Endodermal cell (in vitro differentiated cells): ENCODE results near the gene ARNT2. TPM values are rescaled to one million over a fixed set of nuclear protein-coding genes. Genes with fewer than 3 reads are reported as not detected.

Experiments
- DNase-seq: peaks from one replicate; pipeline ENCODE4 v3.0.0-alpha.2; 2017
- H3K27ac ChIP-seq: 2 replicates; pipeline ENCODE4 v1.5.1; 2013; ENCODE audit warnings: mild to moderate bottlenecking, low read depth, low read length, moderate library complexity
- H3K27me3 ChIP-seq: 2 replicates; pipeline ENCODE4 v1.6.1; 2013; ENCODE audit warnings: mild to moderate bottlenecking, low read length, moderate library complexity; ENCODE audit not compliant: insufficient read depth, control insufficient read depth, poor library complexity, severe bottlenecking
- H3K36me3 ChIP-seq: 2 replicates; pipeline ENCODE4 v1.7.0; 2013; ENCODE audit warnings: mild to moderate bottlenecking, low read length, moderate library complexity; ENCODE audit not compliant: control insufficient read depth, insufficient read depth
- H3K4me1 ChIP-seq: one replicate; pipeline ENCODE4 v1.7.0; 2013; ENCODE audit warnings: low read length; ENCODE audit not compliant: control insufficient read depth, insufficient read depth
- H3K4me3 ChIP-seq: 2 replicates; pipeline ENCODE4 v1.5.1; 2013; ENCODE audit warnings: mild to moderate bottlenecking, low read length, moderate library complexity
- H3K9ac ChIP-seq: 2 replicates; pipeline ENCODE4 v1.6.1; 2013; ENCODE audit warnings: mild to moderate bottlenecking, low read length, moderate library complexity; ENCODE audit not compliant: poor library complexity, severe bottlenecking; ENCODE audit errors: extremely low read depth
- H3K9me3 ChIP-seq: 2 replicates; pipeline ENCODE4 v1.6.1; 2013; ENCODE audit warnings: mild to moderate bottlenecking, low read length, moderate library complexity; ENCODE audit not compliant: control insufficient read depth
- H3K27ac Mint-ChIP-seq: 2 replicates; pipeline ENCODE4 v1.8.0; 2020; ENCODE audit warnings: mixed read lengths
- H3K27me3 Mint-ChIP-seq: 2 replicates; pipeline ENCODE4 v1.8.0; 2021; ENCODE audit warnings: mild to moderate bottlenecking, mixed read lengths; ENCODE audit not compliant: insufficient read depth
- H3K36me3 Mint-ChIP-seq: 2 replicates; pipeline ENCODE4 v1.8.0; 2020; ENCODE audit warnings: low read depth, mixed read lengths
- H3K4me1 Mint-ChIP-seq: 2 replicates; pipeline ENCODE4 v1.8.0; 2020; ENCODE audit warnings: mixed read lengths
- H3K4me3 Mint-ChIP-seq: 2 replicates; pipeline ENCODE4 v1.8.0; 2020; ENCODE audit warnings: mild to moderate bottlenecking, moderate library complexity, mixed read lengths
- H3K9me3 Mint-ChIP-seq: 2 replicates; pipeline ENCODE4 v1.8.0; 2020; ENCODE audit warnings: mild to moderate bottlenecking, mixed read lengths
- WGBS, 2 experiments: methylation state at CpG; one replicate each; pipeline versions ENCODE4 v1.1.5 to v1.1.7; 2013; ENCODE audit warnings: missing lambda C conversion rate in 2 of 2, mixed read lengths in 1 of 2; ENCODE audit not compliant: insufficient coverage in 1 of 2, insufficient read length in 1 of 2; 5-methylcytosine and 5-hydroxymethylcytosine counted together
- total RNA-seq, 2 donors: library from RNA; stranded (reverse); fragmentation: NEBNext Ultra II Directional in 1 of 2; extraction: Animal tissue kit (Norgen Biotek cat#: 25700) in 1 of 2; gene quantifications; 2 replicates in 1 of 2; 3 replicates in 1 of 2; pipeline ENCODE4 v1.2.1, GENCODE V29; 2021
- TF ChIP-seq, protein P1 (sequence below): fragments of 200-600 bp; sonication (generic); conservative IDR thresholded peaks from 2 replicates; pipeline ENCODE4 v1.5.0; 2021; ENCODE audit warnings: antibody characterized with exemption, mild to moderate bottlenecking

The ARNT2 gene
- total RNA-seq, 2 donors from 2014 or later = 8.0 to 15.9 TPM

DNA sequence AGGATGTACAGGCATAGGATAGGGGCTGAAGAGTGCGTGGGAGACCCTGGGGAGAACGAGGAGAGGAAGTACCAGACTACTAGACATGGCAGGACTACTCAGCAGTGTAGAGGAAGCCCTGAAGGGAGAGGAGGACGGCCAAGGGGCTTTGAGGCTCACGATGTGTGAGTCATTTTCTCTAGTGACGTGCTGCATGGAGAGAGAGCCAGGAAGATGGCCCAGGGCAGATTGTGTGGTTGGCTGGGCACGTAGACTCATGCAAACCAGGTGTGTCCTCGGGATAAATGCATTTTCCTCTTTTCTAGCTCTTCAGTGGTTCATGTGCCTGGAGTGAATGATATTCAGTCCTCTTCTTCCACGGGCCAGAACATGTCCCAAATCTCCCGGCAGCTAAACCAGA lies 175.9 kb downstream of the ARNT2 start:
- Mint-ChIP-seq H3K4me1 (peaks cover 16% of the 10 kb centered on the region), H3K9me3 (no peaks in the 10 kb centered on the region), H3K4me3 (no peak overlapping the region), H3K36me3 (peaks cover 4% of the 10 kb centered on the region), H3K27ac (no peak overlapping the region), H3K27me3 (no peaks in the 10 kb centered on the region)
- Histone ChIP-seq H3K36me3 (no peaks in the 10 kb centered on the region), H3K27me3 (no peaks in the 10 kb centered on the region), H3K9ac (no peak overlapping the region), H3K4me3 (no peak overlapping the region), H3K9me3 (no peaks in the 10 kb centered on the region), H3K27ac (no peak overlapping the region), H3K4me1 (peaks cover 6% of the 10 kb centered on the region)
- 93% methylated on average over 9 of the region's 9 CpGs for WGBS, 2 experiments
- TF ChIP-seq, protein P1, sequence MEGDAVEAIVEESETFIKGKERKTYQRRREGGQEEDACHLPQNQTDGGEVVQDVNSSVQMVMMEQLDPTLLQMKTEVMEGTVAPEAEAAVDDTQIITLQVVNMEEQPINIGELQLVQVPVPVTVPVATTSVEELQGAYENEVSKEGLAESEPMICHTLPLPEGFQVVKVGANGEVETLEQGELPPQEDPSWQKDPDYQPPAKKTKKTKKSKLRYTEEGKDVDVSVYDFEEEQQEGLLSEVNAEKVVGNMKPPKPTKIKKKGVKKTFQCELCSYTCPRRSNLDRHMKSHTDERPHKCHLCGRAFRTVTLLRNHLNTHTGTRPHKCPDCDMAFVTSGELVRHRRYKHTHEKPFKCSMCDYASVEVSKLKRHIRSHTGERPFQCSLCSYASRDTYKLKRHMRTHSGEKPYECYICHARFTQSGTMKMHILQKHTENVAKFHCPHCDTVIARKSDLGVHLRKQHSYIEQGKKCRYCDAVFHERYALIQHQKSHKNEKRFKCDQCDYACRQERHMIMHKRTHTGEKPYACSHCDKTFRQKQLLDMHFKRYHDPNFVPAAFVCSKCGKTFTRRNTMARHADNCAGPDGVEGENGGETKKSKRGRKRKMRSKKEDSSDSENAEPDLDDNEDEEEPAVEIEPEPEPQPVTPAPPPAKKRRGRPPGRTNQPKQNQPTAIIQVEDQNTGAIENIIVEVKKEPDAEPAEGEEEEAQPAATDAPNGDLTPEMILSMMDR = no peak
- DNase-seq = peak; percentile 33

DNA sequence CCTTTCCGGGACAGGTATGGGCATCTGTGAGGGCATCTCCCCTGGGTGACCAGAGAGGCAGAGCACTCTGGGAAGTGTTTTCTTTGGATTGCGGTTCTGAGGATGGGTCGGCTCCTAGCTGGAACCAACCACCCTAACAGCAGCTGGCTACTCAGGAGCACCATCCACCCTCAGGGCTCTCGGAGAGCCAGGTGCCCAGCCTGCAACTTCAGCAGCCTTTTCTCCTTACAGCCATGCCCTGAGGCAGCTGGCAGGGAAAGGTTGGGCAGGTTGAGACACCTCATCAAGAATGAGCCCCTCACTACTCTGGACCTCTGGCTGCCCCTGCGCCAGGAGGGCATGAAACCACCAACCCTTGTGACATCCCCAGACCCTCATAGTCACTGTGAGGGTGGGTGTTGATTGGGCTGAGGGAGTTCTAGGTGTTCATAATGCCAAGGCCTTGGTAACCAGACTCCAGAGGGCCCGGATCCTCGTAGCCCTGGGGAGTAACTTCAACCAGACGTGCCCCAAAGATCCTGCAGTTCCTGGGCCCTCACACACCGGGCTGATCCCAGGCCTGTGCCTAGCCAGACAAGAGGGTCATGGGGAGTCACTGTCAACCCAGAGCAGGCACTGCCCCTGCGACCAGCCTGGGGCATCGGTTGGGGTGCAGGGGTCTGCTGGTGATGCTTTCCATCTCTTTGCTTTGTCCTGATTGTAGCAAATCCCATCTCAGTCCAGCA lies 176.5 kb downstream of the ARNT2 start:
- H3K9me3 Mint-ChIP-seq = no peaks in the 10 kb centered on the region
- H3K27me3 ChIP-seq = no peaks in the 10 kb centered on the region
- no peak overlapping the region for H3K27ac Mint-ChIP-seq
- TF ChIP-seq, protein P1 = no peak
- DNase-seq = peak; percentile 19
- H3K27ac ChIP-seq = no peak overlapping the region
- H3K4me1 ChIP-seq = peaks cover 6% of the 10 kb centered on the region
- H3K4me1 Mint-ChIP-seq = peaks cover 16% of the 10 kb centered on the region
- no peak overlapping the region for H3K9ac ChIP-seq
- H3K4me3 ChIP-seq = no peak overlapping the region
- no peaks in the 10 kb centered on the region for H3K27me3 Mint-ChIP-seq
- no peaks in the 10 kb centered on the region for H3K9me3 ChIP-seq
- H3K36me3 ChIP-seq = no peaks in the 10 kb centered on the region
- WGBS, 2 experiments = 92 to 100% methylated on average over 6 to 11 of the region's 11 CpGs
- H3K36me3 Mint-ChIP-seq = peaks cover 3% of the 10 kb centered on the region
- no peak overlapping the region for H3K4me3 Mint-ChIP-seq

DNA sequence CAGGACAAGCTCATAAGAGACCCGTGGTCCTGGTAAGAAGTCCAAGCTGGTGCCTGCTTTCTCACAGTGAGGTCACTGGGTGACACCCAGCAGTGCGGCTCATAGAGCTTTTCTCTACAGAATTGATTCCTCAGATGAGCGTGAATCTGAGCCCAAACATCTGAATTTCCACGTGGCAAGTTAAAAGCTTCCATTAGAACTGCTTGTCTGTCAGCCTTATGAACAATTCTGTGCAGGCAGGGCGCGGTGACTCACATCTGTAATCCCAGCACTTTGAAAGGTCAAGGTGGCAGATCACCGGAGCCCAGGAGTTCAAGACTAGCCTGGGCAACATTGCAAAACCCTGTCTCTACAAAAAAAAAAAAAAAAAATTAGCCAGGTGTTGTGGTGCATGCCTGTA lies 177.8 kb downstream of the ARNT2 start:
- no peaks in the 10 kb centered on the region for H3K36me3 ChIP-seq
- Mint-ChIP-seq H3K27ac (peak overlapping the region; percentile 58), H3K27me3 (no peaks in the 10 kb centered on the region), H3K4me3 (no peak overlapping the region), H3K9me3 (no peaks in the 10 kb centered on the region), H3K36me3 (peaks cover 3% of the 10 kb centered on the region), H3K4me1 (peaks cover 16% of the 10 kb centered on the region)
- H3K27me3 ChIP-seq = no peaks in the 10 kb centered on the region
- H3K4me3 ChIP-seq = no peak overlapping the region
- TF ChIP-seq, protein P1 = no peak
- WGBS, 2 experiments = 84 to 89% methylated on average over 4 to 7 of the region's 7 CpGs
- no peaks in the 10 kb centered on the region for H3K9me3 ChIP-seq
- H3K9ac ChIP-seq = no peak overlapping the region
- H3K27ac ChIP-seq = no peak overlapping the region
- peaks cover 6% of the 10 kb centered on the region for H3K4me1 ChIP-seq
- DNase-seq = peak; percentile 12
